ENCODE results near the gene PLA2G2A. TPM values are rescaled to one million over a fixed set of nuclear protein-coding genes. Genes with fewer than 3 reads are reported as not detected.
"Not testable (repeated sequence)": the region's sequence is repeated elsewhere in the genome, so short reads cannot be mapped to it uniquely, and the experiment has no call there.

Gene PLA2G2A
- total RNA-seq, 2 donors from 2014 or later = 9.3 to 57.7 TPM

GRCh38 chr1:19988267-19989006 lies 9.0 kb upstream of the PLA2G2A start:
- Histone ChIP-seq H3K4me3 (no peak overlapping the region), H3K9me3 (no peaks in the 10 kb centered on the region), H3K27me3 (no peaks in the 10 kb centered on the region), H3K36me3 (replicated peaks in 1 of 2; ENCODE audit: insufficient read depth in 1 of 2, low read depth in 2 of 2) (no peaks in the 10 kb centered on the region), H3K27ac (no peak overlapping the region), H3K4me1 (peaks cover 7% of the 10 kb centered on the region)
- no peak for TF ChIP-seq CTCF (IDR thresholded peaks at IDR 0.05)
- TF ChIP-seq POLR2A (IDR thresholded peaks at IDR 0.05) = no peak
- 63 to 69% methylated on average over 4 of the region's 4 CpGs for WGBS, 2 donors
- intact Hi-C loops (cut with DNase I) = no loop called here
- ATAC-seq (no peak), DNase-seq (no peak)

GRCh38 chr1:19987719-19988118 lies 8.3 kb upstream of the PLA2G2A start:
- no peaks in the 10 kb centered on the region for H3K9me3 ChIP-seq
- no peak overlapping the region for H3K27ac ChIP-seq
- DNase-seq (no peak), ATAC-seq (no peak)
- H3K36me3 ChIP-seq (replicated peaks in 1 of 2; ENCODE audit: insufficient read depth in 1 of 2, low read depth in 2 of 2) = no peaks in the 10 kb centered on the region
- peaks cover 7% of the 10 kb centered on the region for H3K4me1 ChIP-seq
- 59 to 60% methylated on average over 2 of the region's 2 CpGs for WGBS, 2 donors
- H3K27me3 ChIP-seq = no peaks in the 10 kb centered on the region
- H3K4me3 ChIP-seq = no peak overlapping the region
- intact Hi-C loops (cut with DNase I) = no loop called here
- TF ChIP-seq POLR2A (IDR thresholded peaks at IDR 0.05) = no peak
- no peak for TF ChIP-seq CTCF (IDR thresholded peaks at IDR 0.05)

GRCh38 chr1:19984409-19985016 lies 5.1 kb upstream of the PLA2G2A start:
- H3K27ac ChIP-seq; intact Hi-C loops (cut with DNase I); H3K4me3 ChIP-seq; ATAC-seq; H3K27me3 ChIP-seq; H3K36me3 ChIP-seq (replicated peaks in 1 of 2; ENCODE audit: insufficient read depth in 1 of 2, low read depth in 2 of 2); H3K4me1 ChIP-seq; DNase-seq; H3K9me3 ChIP-seq: not testable (repeated sequence)
- 84% methylated on average over 30 of the region's 32 CpGs; no CpG with 5 or more reads in 1 of the 2 donors for WGBS, 2 donors

GRCh38 chr1:19981507-19982312 lies 2.3 kb upstream of the PLA2G2A start:
- DNase-seq = no peak
- no peak for TF ChIP-seq CTCF (IDR thresholded peaks at IDR 0.05)
- no peak for TF ChIP-seq POLR2A (IDR thresholded peaks at IDR 0.05)
- Histone ChIP-seq H3K4me1 (no peaks in the 10 kb centered on the region), H3K36me3 (replicated peaks in 1 of 2; ENCODE audit: insufficient read depth in 1 of 2, low read depth in 2 of 2) (no peaks in the 10 kb centered on the region), H3K27ac (no peak overlapping the region), H3K9me3 (no peaks in the 10 kb centered on the region), H3K4me3 (no peak overlapping the region), H3K27me3 (no peaks in the 10 kb centered on the region)
- 52 to 62% methylated on average over 11 to 12 of the region's 12 CpGs for WGBS, 2 donors
- intact Hi-C loops (cut with DNase I) = no loop called here
- no peak for ATAC-seq

GRCh38 chr1:19981170-19981506 lies 1.7 kb upstream of the PLA2G2A start:
- Histone ChIP-seq H3K4me1 (no peaks in the 10 kb centered on the region), H3K27me3 (no peaks in the 10 kb centered on the region), H3K9me3 (no peaks in the 10 kb centered on the region), H3K36me3 (replicated peaks in 1 of 2; ENCODE audit: insufficient read depth in 1 of 2, low read depth in 2 of 2) (no peaks in the 10 kb centered on the region), H3K27ac (no peak overlapping the region), H3K4me3 (no peak overlapping the region)
- ATAC-seq (no peak), DNase-seq (no peak)
- WGBS, 2 donors = 91 to 100% methylated on average over 1 of the region's 1 CpG
- no peak for TF ChIP-seq POLR2A (IDR thresholded peaks at IDR 0.05)
- TF ChIP-seq CTCF (IDR thresholded peaks at IDR 0.05) = no peak
- intact Hi-C loops (cut with DNase I) = no loop called here
